ENCODE results near the gene SLC5A11. TPM values are rescaled to one million over a fixed set of nuclear protein-coding genes. Genes with fewer than 3 reads are reported as not detected.
A peak's percentile ranks its signal among the peaks of the same experiment; 100 is the strongest.

Gene SLC5A11
- total and polyA plus RNA-seq, 2 of the 13 experiments (the other 11 are each of a cell fraction or from before 2014, with no cell fraction given): 1.2 to 3.3 TPM

DNA sequence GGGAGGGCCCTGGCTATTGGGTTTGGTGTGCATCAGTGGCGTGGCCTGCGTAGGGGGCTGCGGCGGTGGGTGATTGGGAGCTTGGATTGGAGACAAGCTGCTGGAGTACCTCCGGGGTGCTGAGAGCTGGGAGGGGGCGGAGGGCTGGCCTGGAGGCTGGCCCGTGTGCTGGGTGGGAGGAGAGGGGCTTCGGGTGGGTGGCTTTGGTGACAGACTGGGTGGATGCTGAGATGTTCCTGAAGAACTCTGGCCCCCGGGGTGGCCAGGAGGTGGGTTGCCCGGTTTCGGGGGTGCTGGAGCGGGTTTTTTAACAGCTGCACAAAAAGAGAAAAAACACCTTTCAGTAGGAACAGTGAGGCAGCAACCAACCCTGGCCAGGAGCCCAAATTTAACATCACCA, 85.3 kb downstream of the SLC5A11 start:
- BruUV-seq (replicated peaks): no TSS peak

DNA sequence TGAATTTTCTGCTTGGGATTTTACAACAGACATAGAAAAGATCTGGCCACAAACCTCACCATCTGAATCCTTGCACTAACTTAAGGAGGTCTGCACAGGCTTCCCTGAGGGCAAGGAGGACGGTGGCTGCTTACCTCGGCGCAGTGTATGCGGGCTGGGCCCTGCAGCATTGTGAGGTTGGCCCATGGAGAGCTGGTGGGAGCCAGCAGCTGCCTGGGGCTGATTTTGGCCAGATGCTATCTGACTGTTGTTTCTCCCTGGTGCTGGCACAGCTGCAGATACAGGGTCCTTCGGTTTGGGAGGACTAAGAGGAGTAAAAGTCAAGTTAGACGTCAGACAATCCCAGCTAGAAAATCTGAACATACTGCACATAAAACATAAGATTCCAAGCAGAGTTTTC, 89.6 kb downstream of the SLC5A11 start:
- WGBS (ENCODE audit: low lambda C conversion rate): 96% methylated on average over 6 of the region's 6 CpGs
- intact Hi-C loops (cut with micrococcal nuclease; ENCODE audit: unreplicated experiment) (no loop called here), in situ Hi-C loops (cut with HindIII; ENCODE audit: extremely low pct_ligation_motif_present, low pct_unique_long_range_greater_than_20kb) (no loop called here)
- Histone ChIP-seq H3K36me3 (replicated peaks in 1 of 2; ENCODE audit: control insufficient read depth in 1 of 2, insufficient read depth in 2 of 2, low read length in 2 of 2) (peaks cover 25 to 80% of the 10 kb centered on the region in 2 experiments), H4K20me1 (ENCODE audit: insufficient read depth, low read length) (no peaks in the 10 kb centered on the region), H3K4me2 (ENCODE audit: low read depth, low read length) (no peak overlapping the region), H3K9ac (ENCODE audit: insufficient read depth, low read depth, low read length) (no peak overlapping the region), H3K4me3 (replicated peaks in 1 of 3; ENCODE audit: insufficient read depth in 1 of 3, low read depth in 2 of 3, low read length in 3 of 3) (no peak overlapping the region), H2AFZ (ENCODE audit: low read length) (no peak overlapping the region), H3K27me3 (ENCODE audit: control insufficient read depth in 1 of 2, insufficient read depth in 2 of 2, low read length in 2 of 2) (no peaks in the 10 kb centered on the region), H3K9me3 (ENCODE audit: low read length) (no peaks in the 10 kb centered on the region), H3K27ac (ENCODE audit: extremely low read length, insufficient read depth, low read length) (no peak overlapping the region), H3K79me2 (ENCODE audit: insufficient read depth, low read length) (no peaks in the 10 kb centered on the region), H3K4me1 (ENCODE audit: insufficient read depth, low read length) (peaks cover 11% of the 10 kb centered on the region; the same call in 1 of the 2 replicates)
- FAIRE-seq (no peak), ATAC-seq (no peak), DNase-seq (ENCODE audit: low spot score) (no peak)
- POLR2A ChIA-PET: no interaction called here
- CTCF ChIA-PET (ENCODE audit: low intra/inter-chr PET ratio, low total read pairs): no interaction called here
- no TSS peak for BruUV-seq (replicated peaks)
- TF ChIP-seq, protein P1, sequence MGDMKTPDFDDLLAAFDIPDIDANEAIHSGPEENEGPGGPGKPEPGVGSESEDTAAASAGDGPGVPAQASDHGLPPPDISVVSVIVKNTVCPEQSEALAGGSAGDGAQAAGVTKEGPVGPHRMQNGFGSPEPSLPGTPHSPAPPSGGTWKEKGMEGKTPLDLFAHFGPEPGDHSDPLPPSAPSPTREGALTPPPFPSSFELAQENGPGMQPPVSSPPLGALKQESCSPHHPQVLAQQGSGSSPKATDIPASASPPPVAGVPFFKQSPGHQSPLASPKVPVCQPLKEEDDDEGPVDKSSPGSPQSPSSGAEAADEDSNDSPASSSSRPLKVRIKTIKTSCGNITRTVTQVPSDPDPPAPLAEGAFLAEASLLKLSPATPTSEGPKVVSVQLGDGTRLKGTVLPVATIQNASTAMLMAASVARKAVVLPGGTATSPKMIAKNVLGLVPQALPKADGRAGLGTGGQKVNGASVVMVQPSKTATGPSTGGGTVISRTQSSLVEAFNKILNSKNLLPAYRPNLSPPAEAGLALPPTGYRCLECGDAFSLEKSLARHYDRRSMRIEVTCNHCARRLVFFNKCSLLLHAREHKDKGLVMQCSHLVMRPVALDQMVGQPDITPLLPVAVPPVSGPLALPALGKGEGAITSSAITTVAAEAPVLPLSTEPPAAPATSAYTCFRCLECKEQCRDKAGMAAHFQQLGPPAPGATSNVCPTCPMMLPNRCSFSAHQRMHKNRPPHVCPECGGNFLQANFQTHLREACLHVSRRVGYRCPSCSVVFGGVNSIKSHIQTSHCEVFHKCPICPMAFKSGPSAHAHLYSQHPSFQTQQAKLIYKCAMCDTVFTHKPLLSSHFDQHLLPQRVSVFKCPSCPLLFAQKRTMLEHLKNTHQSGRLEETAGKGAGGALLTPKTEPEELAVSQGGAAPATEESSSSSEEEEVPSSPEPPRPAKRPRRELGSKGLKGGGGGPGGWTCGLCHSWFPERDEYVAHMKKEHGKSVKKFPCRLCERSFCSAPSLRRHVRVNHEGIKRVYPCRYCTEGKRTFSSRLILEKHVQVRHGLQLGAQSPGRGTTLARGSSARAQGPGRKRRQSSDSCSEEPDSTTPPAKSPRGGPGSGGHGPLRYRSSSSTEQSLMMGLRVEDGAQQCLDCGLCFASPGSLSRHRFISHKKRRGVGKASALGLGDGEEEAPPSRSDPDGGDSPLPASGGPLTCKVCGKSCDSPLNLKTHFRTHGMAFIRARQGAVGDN (CRISPR knock-in tag; IDR thresholded peaks at IDR 0.05): no peak
- no peak for TF ChIP-seq NFE2L2 (IDR thresholded peaks at IDR 0.05; ENCODE audit: low read length)
- TF ChIP-seq MIER2 (CRISPR knock-in tag; IDR thresholded peaks at IDR 0.05): no peak
- no peak for TF ChIP-seq ZNF136 (CRISPR knock-in tag; IDR thresholded peaks at IDR 0.05; ENCODE audit: low read depth)
- no peak for TF ChIP-seq PAF1 (CRISPR knock-in tag; IDR thresholded peaks at IDR 0.05)
- no peak for TF ChIP-seq ZNF546 (CRISPR knock-in tag; conservative IDR thresholded peaks at IDR 0.05)
- no peak for TF ChIP-seq POLR2A (IDR thresholded peaks at IDR 0.05; ENCODE audit: insufficient read depth in 1 of 2, low read depth in 2 of 2, low read length in 2 of 2)
- TF ChIP-seq ZNF33A (CRISPR knock-in tag; IDR thresholded peaks at IDR 0.05; ENCODE audit: borderline replicate concordance): no peak
- TF ChIP-seq, protein P2, sequence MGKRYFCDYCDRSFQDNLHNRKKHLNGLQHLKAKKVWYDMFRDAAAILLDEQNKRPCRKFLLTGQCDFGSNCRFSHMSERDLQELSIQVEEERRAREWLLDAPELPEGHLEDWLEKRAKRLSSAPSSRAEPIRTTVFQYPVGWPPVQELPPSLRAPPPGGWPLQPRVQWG (CRISPR knock-in tag; IDR thresholded peaks at IDR 0.05; ENCODE audit: borderline replicate concordance, low read depth): no peak
- TF ChIP-seq RARG (CRISPR knock-in tag; IDR thresholded peaks at IDR 0.05; ENCODE audit: low read depth): no peak
- TF ChIP-seq KLF12 (CRISPR knock-in tag; IDR thresholded peaks at IDR 0.05; ENCODE audit: borderline replicate concordance): no peak

More for the DNA sequence above, 85.3 kb downstream of the SLC5A11 start:
- 97% methylated on average over 12 of the region's 12 CpGs for WGBS (ENCODE audit: low lambda C conversion rate)
- TF ChIP-seq AGO2 (optimal IDR thresholded peaks at IDR 0.05; ENCODE audit: low read depth, low read length): peak; percentile 35
- TF ChIP-seq ZNF746 (CRISPR knock-in tag; IDR thresholded peaks at IDR 0.05): no peak
- H3K27me3 ChIP-seq (ENCODE audit: control insufficient read depth in 1 of 2, insufficient read depth in 2 of 2, low read length in 2 of 2): no peaks in the 10 kb centered on the region
- no peaks in the 10 kb centered on the region for H4K20me1 ChIP-seq (ENCODE audit: insufficient read depth, low read length)
- CTCF ChIA-PET (ENCODE audit: low intra/inter-chr PET ratio, low total read pairs): no interaction called here
- DNase-seq (ENCODE audit: low spot score): no peak
- H3K4me2 ChIP-seq (ENCODE audit: low read depth, low read length): no peak overlapping the region
- in situ Hi-C loops (cut with HindIII; ENCODE audit: extremely low pct_ligation_motif_present, low pct_unique_long_range_greater_than_20kb): no loop called here
- 0 out of 3 replicates have a peak, but pooled peaks have one; percentile 15 for ATAC-seq
- intact Hi-C loops (cut with micrococcal nuclease; ENCODE audit: unreplicated experiment): loop anchor here (5.0 kb wide), 1 partner anchor 99 kb away; no protein-coding TSS in a partner anchor
- POLR2A ChIA-PET: no interaction called here
- no peaks in the 10 kb centered on the region for H3K9me3 ChIP-seq (ENCODE audit: low read length)
- H3K4me3 ChIP-seq (replicated peaks in 1 of 3; ENCODE audit: insufficient read depth in 1 of 3, low read depth in 2 of 3, low read length in 3 of 3): no peak overlapping the region
- H3K27ac ChIP-seq (ENCODE audit: extremely low read length, insufficient read depth, low read length): no peak overlapping the region
- peaks cover 25 to 81% of the 10 kb centered on the region in 2 experiments for H3K36me3 ChIP-seq (replicated peaks in 1 of 2; ENCODE audit: control insufficient read depth in 1 of 2, insufficient read depth in 2 of 2, low read length in 2 of 2)
- no peak overlapping the region for H3K9ac ChIP-seq (ENCODE audit: insufficient read depth, low read depth, low read length)
- peaks cover 11% of the 10 kb centered on the region; the same call in 1 of the 2 replicates for H3K4me1 ChIP-seq (ENCODE audit: insufficient read depth, low read length)
- H2AFZ ChIP-seq (ENCODE audit: low read length): no peak overlapping the region
- H3K79me2 ChIP-seq (ENCODE audit: insufficient read depth, low read length): no peaks in the 10 kb centered on the region
- no peak for FAIRE-seq

Measured in HepG2 (cell line).